Measurements from ENCODE around the gene AKTIP.

Gene AKTIP

GRCh38 chr16:53515259-53515658, 12.2 kb upstream of the AKTIP start:
- TF ChIP-seq POLR2AphosphoS5 (IDR thresholded peaks at IDR 0.05; ENCODE audit: low read depth, low read length): no peak
- no peak for TF ChIP-seq REST (IDR thresholded peaks at IDR 0.05; ENCODE audit: insufficient read depth in 1 of 2, low read depth in 2 of 2, low read length in 2 of 2)
- no peak for TF ChIP-seq SIN3A (IDR thresholded peaks at IDR 0.05; ENCODE audit: borderline replicate concordance, insufficient read depth, low read length)
- TF ChIP-seq FOXP2 (optimal IDR thresholded peaks at IDR 0.05; ENCODE audit: borderline replicate concordance, extremely low read depth, extremely low read length, insufficient read depth): no peak
- TF ChIP-seq TAF1 (IDR thresholded peaks at IDR 0.05; ENCODE audit: borderline replicate concordance, insufficient read depth, low read length): no peak

DNA sequence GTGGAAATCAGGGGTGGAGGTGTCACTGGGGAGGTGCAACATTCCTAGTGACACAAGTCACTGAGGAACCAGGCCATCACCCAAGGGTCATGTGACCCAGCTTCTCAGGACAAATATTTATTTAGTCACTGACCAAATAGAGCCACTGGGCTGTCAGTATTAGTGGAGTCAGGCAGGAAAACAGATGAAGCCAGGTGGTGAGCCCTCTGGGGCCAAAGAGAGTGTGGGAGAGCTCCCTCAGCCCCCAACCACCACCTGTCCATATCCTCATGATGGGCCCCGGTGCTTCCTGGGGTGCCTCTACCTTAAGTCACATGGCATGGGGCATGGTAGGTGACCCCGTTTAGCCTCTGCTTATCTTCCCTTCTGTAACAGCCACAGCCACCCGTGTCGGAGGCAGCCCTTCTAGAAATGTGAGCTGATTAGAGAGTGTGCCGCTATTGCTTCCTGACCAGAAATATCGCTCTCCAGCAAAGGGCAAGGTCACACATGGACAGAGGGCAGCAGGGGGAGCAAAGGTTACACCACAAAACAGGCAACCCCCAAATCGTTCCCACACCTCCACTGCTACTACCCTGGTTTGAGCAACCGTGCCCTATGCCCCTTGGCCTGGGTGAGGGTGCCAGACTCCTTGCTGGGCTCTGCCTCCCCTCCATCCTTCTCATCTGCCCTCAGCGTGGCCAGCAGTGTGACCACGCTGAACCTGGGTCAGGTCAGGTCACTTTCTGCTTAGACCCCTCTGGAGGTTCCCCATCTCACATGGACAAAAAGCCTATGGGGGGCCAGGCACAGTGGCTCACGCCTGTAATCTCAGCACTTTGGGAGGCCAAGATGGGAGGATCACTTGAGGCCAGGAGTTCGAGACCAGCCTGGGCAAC, 8.6 kb upstream of the AKTIP start:
- TF ChIP-seq FOXP2 (optimal IDR thresholded peaks at IDR 0.05; ENCODE audit: borderline replicate concordance, extremely low read depth, extremely low read length, insufficient read depth): no peak
- no peak for TF ChIP-seq REST (IDR thresholded peaks at IDR 0.05; ENCODE audit: insufficient read depth in 1 of 2, low read depth in 2 of 2, low read length in 2 of 2)
- TF ChIP-seq TAF1 (IDR thresholded peaks at IDR 0.05; ENCODE audit: borderline replicate concordance, insufficient read depth, low read length): no peak
- TF ChIP-seq POLR2AphosphoS5 (IDR thresholded peaks at IDR 0.05; ENCODE audit: low read depth, low read length): no peak
- TF ChIP-seq SIN3A (IDR thresholded peaks at IDR 0.05; ENCODE audit: borderline replicate concordance, insufficient read depth, low read length): no peak

DNA sequence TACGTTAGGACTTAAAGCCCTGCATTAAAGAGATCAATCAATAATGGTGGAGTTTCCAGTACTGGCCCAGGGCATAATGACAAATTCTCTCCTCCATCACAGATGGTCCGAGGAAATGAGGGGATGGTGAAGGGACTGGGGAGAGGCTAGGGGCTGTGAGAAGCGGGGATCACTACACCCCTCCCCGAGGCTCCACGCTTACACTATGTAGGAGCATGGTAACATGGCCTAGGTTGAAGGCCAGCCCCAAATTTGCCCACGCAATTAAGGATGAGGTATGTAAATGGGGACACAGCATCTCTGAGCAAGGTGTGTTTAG, 8.0 kb upstream of the AKTIP start:
- TF ChIP-seq FOXP2 (optimal IDR thresholded peaks at IDR 0.05; ENCODE audit: borderline replicate concordance, extremely low read depth, extremely low read length, insufficient read depth) (no peak), SIN3A (IDR thresholded peaks at IDR 0.05; ENCODE audit: borderline replicate concordance, insufficient read depth, low read length) (no peak), REST (IDR thresholded peaks at IDR 0.05; ENCODE audit: insufficient read depth in 1 of 2, low read depth in 2 of 2, low read length in 2 of 2) (no peak), POLR2AphosphoS5 (IDR thresholded peaks at IDR 0.05; ENCODE audit: low read depth, low read length) (no peak), TAF1 (IDR thresholded peaks at IDR 0.05; ENCODE audit: borderline replicate concordance, insufficient read depth, low read length) (no peak)

GRCh38 chr16:53510704-53511070, 7.7 kb upstream of the AKTIP start:
- no peak for TF ChIP-seq FOXP2 (optimal IDR thresholded peaks at IDR 0.05; ENCODE audit: borderline replicate concordance, extremely low read depth, extremely low read length, insufficient read depth)
- no peak for TF ChIP-seq POLR2AphosphoS5 (IDR thresholded peaks at IDR 0.05; ENCODE audit: low read depth, low read length)
- no peak for TF ChIP-seq TAF1 (IDR thresholded peaks at IDR 0.05; ENCODE audit: borderline replicate concordance, insufficient read depth, low read length)
- no peak for TF ChIP-seq REST (IDR thresholded peaks at IDR 0.05; ENCODE audit: insufficient read depth in 1 of 2, low read depth in 2 of 2, low read length in 2 of 2)
- TF ChIP-seq SIN3A (IDR thresholded peaks at IDR 0.05; ENCODE audit: borderline replicate concordance, insufficient read depth, low read length): no peak

Measured in PFSK-1 (cell line).